Neural progenitor cell (in vitro differentiated cells): Measurements from ENCODE around the gene INTS1. TPM values are rescaled to one million over a fixed set of nuclear protein-coding genes. Genes with fewer than 3 reads are reported as not detected.

Experiments
- DNase-seq: peaks from one replicate; pipeline ENCODE4 v3.0.0-alpha.2; 2016; ENCODE audit warnings: low spot score
- H2AFZ ChIP-seq: fragments of 200-600 bp; sonication (generic); replicated peaks from 2 replicates; pipeline ENCODE4 v1.6.1; 2016; ENCODE audit warnings: antibody characterized with exemption
- H3F3A ChIP-seq: fragments of 200-600 bp; sonication (generic); 2 replicates; pipeline ENCODE4 v1.6.1; 2016; ENCODE audit warnings: antibody characterized with exemption, low read depth
- H3K27ac ChIP-seq: fragments of 200-600 bp; sonication (generic); 2 replicates; pipeline ENCODE4 v1.5.1; 2016; ENCODE audit warnings: mild to moderate bottlenecking
- H3K27me3 ChIP-seq: fragments of 200-600 bp; sonication (generic); 2 replicates; pipeline ENCODE4 v1.6.1; 2016; ENCODE audit warnings: mild to moderate bottlenecking, moderate library complexity
- H3K36me3 ChIP-seq: fragments of 200-600 bp; sonication (generic); 2 replicates; pipeline ENCODE4 v1.5.1; 2016
- H3K4me1 ChIP-seq: fragments of 200-600 bp; sonication (generic); 2 replicates; pipeline ENCODE4 v1.6.1; 2016; ENCODE audit warnings: mixed run types
- H3K4me2 ChIP-seq: fragments of 200-600 bp; sonication (generic); 2 replicates; pipeline ENCODE4 v1.6.1; 2016
- H3K4me3 ChIP-seq: fragments of 200-600 bp; sonication (generic); 2 replicates; pipeline ENCODE4 v1.5.1; 2016
- H3K79me2 ChIP-seq: fragments of 200-600 bp; sonication (generic); 2 replicates; pipeline ENCODE4 v1.6.1; 2016; ENCODE audit warnings: low read depth
- H3K9ac ChIP-seq: fragments of 200-600 bp; sonication (generic); 2 replicates; pipeline ENCODE4 v1.6.1; 2016
- H3K9me3 ChIP-seq: fragments of 200-600 bp; sonication (generic); 2 replicates; pipeline ENCODE4 v1.5.1; 2016; ENCODE audit warnings: low read depth
- H4K20me1 ChIP-seq: fragments of 200-600 bp; sonication (generic); 2 replicates; pipeline ENCODE4 v1.6.1; 2016; ENCODE audit warnings: low read depth
- H3K27ac Mint-ChIP-seq: 3 replicates; pipeline ENCODE4 v1.8.0; 2021; ENCODE audit warnings: mixed read lengths
- H3K27me3 Mint-ChIP-seq: 2 replicates; pipeline ENCODE4 v1.8.0; 2022; ENCODE audit warnings: low read depth, mild to moderate bottlenecking, inconsistent platforms, moderate library complexity, mixed read lengths; ENCODE audit not compliant: insufficient read depth
- H3K36me3 Mint-ChIP-seq: 3 replicates; pipeline ENCODE4 v1.8.0; 2021; ENCODE audit warnings: mixed read lengths
- H3K4me1 Mint-ChIP-seq: 3 replicates; pipeline ENCODE4 v1.8.0; 2021; ENCODE audit warnings: mixed read lengths
- H3K4me3 Mint-ChIP-seq: 3 replicates; pipeline ENCODE4 v1.8.0; 2021; ENCODE audit warnings: mild to moderate bottlenecking, moderate library complexity, mixed read lengths
- H3K9me3 Mint-ChIP-seq: 3 replicates; pipeline ENCODE4 v1.8.0; 2020; ENCODE audit warnings: mixed read lengths
- CTCF ChIP-seq: fragments of 200-600 bp; sonication (generic); IDR thresholded peaks from 2 replicates; pipeline ENCODE4 v1.5.1; 2017; ENCODE audit warnings: antibody characterized with exemption, mild to moderate bottlenecking
- EZH2 ChIP-seq: fragments of 200-600 bp; sonication (generic); IDR thresholded peaks from 2 replicates; pipeline ENCODE4 v1.6.1; 2017; ENCODE audit warnings: antibody characterized with exemption, mild to moderate bottlenecking, moderate library complexity
- EZH2phosphoT487 ChIP-seq: fragments of 200-600 bp; sonication (generic); IDR thresholded peaks from 2 replicates; pipeline ENCODE4 v1.6.1; 2017; ENCODE audit warnings: antibody characterized with exemption
- total RNA-seq: library from RNA; depleted of rRNA; stranded (reverse); fragments of >200 nt; gene quantifications from 2 replicates; pipeline ENCODE4 v1.2.3, GENCODE V29; 2015; ENCODE audit warnings: low replicate concordance

The INTS1 gene
- 16.5 and 76.7 TPM in 2 replicates for total RNA-seq

- peak within 1 kb of the TSS; percentile 70 for H2AFZ ChIP-seq
- no peaks in the 10 kb centered on the region for H3K9me3 ChIP-seq
- H3K36me3 Mint-ChIP-seq, result peaks cover 10% of the 10 kb centered on the region
- peaks cover 33% of the 10 kb centered on the region for H3K79me2 ChIP-seq
- no peaks in the 10 kb centered on the region for H3K9me3 Mint-ChIP-seq
- TF ChIP-seq EZH2 (peak; percentile 50), EZH2phosphoT487 (no peak), CTCF (peak; percentile 84)
- peak within 1 kb of the TSS; percentile 95 for H3K4me2 ChIP-seq
- H3K27me3 Mint-ChIP-seq, result peaks cover 6% of the 10 kb centered on the region
- H3K9ac ChIP-seq, result peak within 1 kb of the TSS; percentile 97
- H3K4me1 Mint-ChIP-seq, result peaks cover 23% of the 10 kb centered on the region
- peak within 1 kb of the TSS; percentile 92 for H3K4me3 Mint-ChIP-seq
- peaks cover 15% of the 10 kb centered on the region for H3F3A ChIP-seq
- H3K4me3 ChIP-seq, result peak within 1 kb of the TSS; percentile 100
- no peaks in the 10 kb centered on the region for H3K36me3 ChIP-seq
- DNase-seq, result peak; percentile 95
- peaks cover 23% of the 10 kb centered on the region for H4K20me1 ChIP-seq
- H3K4me1 ChIP-seq, result peaks cover 6% of the 10 kb centered on the region
- no peak within 1 kb of the TSS for H3K27ac ChIP-seq
- no peaks in the 10 kb centered on the region for H3K27me3 ChIP-seq
- no peak within 1 kb of the TSS for H3K27ac Mint-ChIP-seq
Observed at GRCh38 chr7:1503816-1504775, at the start of gene INTS1. TSS of gene INTS1 (minus strand) at chr7:1504389. CDS start at chr7:1503960, 429 bp downstream.

GRCh38 chr7:1553512-1554210, 49.5 kb upstream of the INTS1 start:
- H3K9ac ChIP-seq, result no peak overlapping the region
- H3K4me1 ChIP-seq, result peaks cover 5% of the 10 kb centered on the region
- peaks cover 3% of the 10 kb centered on the region for H3K27me3 Mint-ChIP-seq
- no peak overlapping the region for H3K4me2 ChIP-seq
- no peaks in the 10 kb centered on the region for H3K27me3 ChIP-seq
- no peak overlapping the region for H3K27ac Mint-ChIP-seq
- H3K9me3 Mint-ChIP-seq, result no peaks in the 10 kb centered on the region
- H3K27ac ChIP-seq, result no peak overlapping the region
- H2AFZ ChIP-seq, result no peak overlapping the region
- H3K4me3 ChIP-seq, result no peak overlapping the region
- DNase-seq, result no peak
- no peaks in the 10 kb centered on the region for H3K36me3 ChIP-seq
- H3K36me3 Mint-ChIP-seq, result no peaks in the 10 kb centered on the region
- H3K4me3 Mint-ChIP-seq, result no peak overlapping the region
- H3K4me1 Mint-ChIP-seq, result peaks cover 5% of the 10 kb centered on the region
- H3F3A ChIP-seq, result no peaks in the 10 kb centered on the region
- H3K79me2 ChIP-seq, result no peaks in the 10 kb centered on the region
- no peaks in the 10 kb centered on the region for H4K20me1 ChIP-seq
- no peak for TF ChIP-seq EZH2
- TF ChIP-seq EZH2phosphoT487, result no peak
- TF ChIP-seq CTCF, result no peak
- H3K9me3 ChIP-seq, result no peaks in the 10 kb centered on the region

GRCh38 chr7:1552200-1552599, 48.0 kb upstream of the INTS1 start:
- no peak overlapping the region for H2AFZ ChIP-seq
- no peak overlapping the region for H3K27ac ChIP-seq
- no peaks in the 10 kb centered on the region for H3K36me3 ChIP-seq
- no peaks in the 10 kb centered on the region for H3F3A ChIP-seq
- Mint-ChIP-seq H3K27me3 (peaks cover 3% of the 10 kb centered on the region), H3K4me3 (no peak overlapping the region), H3K4me1 (peaks cover 7% of the 10 kb centered on the region), H3K9me3 (no peaks in the 10 kb centered on the region), H3K27ac (no peak overlapping the region), H3K36me3 (no peaks in the 10 kb centered on the region)
- H3K27me3 ChIP-seq, result no peaks in the 10 kb centered on the region
- H3K4me3 ChIP-seq, result no peak overlapping the region
- no peak for DNase-seq
- no peaks in the 10 kb centered on the region for H3K9me3 ChIP-seq
- no peaks in the 10 kb centered on the region for H4K20me1 ChIP-seq
- H3K79me2 ChIP-seq, result no peaks in the 10 kb centered on the region
- no peak overlapping the region for H3K9ac ChIP-seq
- peaks cover 5% of the 10 kb centered on the region for H3K4me1 ChIP-seq
- TF ChIP-seq EZH2, result no peak
- no peak for TF ChIP-seq CTCF
- TF ChIP-seq EZH2phosphoT487, result no peak
- no peak overlapping the region for H3K4me2 ChIP-seq
